DND-41 (cell line): Measurements from ENCODE around the gene TMEM185A.
"Not testable (repeated sequence)": the region's sequence is repeated elsewhere in the genome, so short reads cannot be mapped to it uniquely, and the experiment has no call there.

ENCODE experiments used
- ATAC-seq: fragments of 200-7000 bp; cut with Tn5 transposase; 3 replicates; pipeline ENCODE4 v1.9.1; 2021; ENCODE audit warnings: low read depth; ENCODE audit not compliant: insufficient read depth
- DNase-seq: peaks from one replicate; pipeline ENCODE4 v3.0.0-alpha.2; 2020
- H2AFZ ChIP-seq: 2 replicates; pipeline ENCODE4 v1.6.0; 2012; ENCODE audit warnings: low read depth, low read length
- H3K27ac ChIP-seq: 2 replicates; pipeline ENCODE4 v1.5.1; 2012; ENCODE audit warnings: low read length, inconsistent platforms
- H3K27me3 ChIP-seq: fragments of 200-600 bp; sonication (generic); 2 replicates; pipeline ENCODE4 v1.6.0; 2012; ENCODE audit warnings: low read length, mild to moderate bottlenecking, inconsistent platforms; ENCODE audit not compliant: insufficient read depth, poor library complexity
- H3K36me3 ChIP-seq: 2 replicates; pipeline ENCODE4 v1.5.1; 2012; ENCODE audit warnings: low read length, inconsistent platforms; ENCODE audit not compliant: insufficient read depth
- H3K4me1 ChIP-seq: 2 replicates; pipeline ENCODE4 v1.5.1; 2012; ENCODE audit warnings: mild to moderate bottlenecking, low read length; ENCODE audit not compliant: insufficient read depth
- H3K4me2 ChIP-seq: 2 replicates; pipeline ENCODE4 v1.6.0; 2012; ENCODE audit warnings: mild to moderate bottlenecking, moderate library complexity, low read length, inconsistent platforms; ENCODE audit not compliant: insufficient read depth
- H3K4me3 ChIP-seq, 2 experiments: fragments of 200-600 bp in 1 of 2; shearing (Covaris generic) in 1 of 2; 2 replicates each; pipeline ENCODE4 v1.5.1; 2012 to 2016; ENCODE audit warnings: inconsistent platforms in 2 of 2, low read length in 2 of 2, mild to moderate bottlenecking in 2 of 2, low read depth in 1 of 2, moderate library complexity in 1 of 2
- H3K79me2 ChIP-seq: 2 replicates; pipeline ENCODE4 v1.6.0; 2012; ENCODE audit warnings: low read length, inconsistent platforms; ENCODE audit not compliant: insufficient read depth
- H3K9ac ChIP-seq: 2 replicates; pipeline ENCODE4 v1.6.0; 2012; ENCODE audit warnings: low read depth, mild to moderate bottlenecking, inconsistent platforms, low read length, moderate library complexity
- H3K9me3 ChIP-seq: 2 replicates; pipeline ENCODE4 v1.5.1; 2012; ENCODE audit warnings: low read length, moderate library complexity, mild to moderate bottlenecking, inconsistent platforms; ENCODE audit not compliant: insufficient read depth, severe bottlenecking
- H4K20me1 ChIP-seq: 2 replicates; pipeline ENCODE4 v1.6.0; 2012; ENCODE audit warnings: low read length; ENCODE audit not compliant: insufficient read depth
- EZH2 ChIP-seq: IDR thresholded peaks from 3 replicates; pipeline ENCODE4 v1.6.1; 2012; ENCODE audit warnings: borderline replicate concordance, low read depth, mild to moderate bottlenecking, moderate library complexity, low read length, inconsistent platforms; ENCODE audit not compliant: severe bottlenecking
- TF ChIP-seq, protein P1 (sequence below): IDR thresholded peaks from 2 replicates; pipeline ENCODE4 v1.5.1; 2012; ENCODE audit warnings: borderline replicate concordance, low read length, moderate library complexity, mild to moderate bottlenecking; ENCODE audit not compliant: poor library complexity, severe bottlenecking; ENCODE audit errors: extremely low read depth

TMEM185A gene

DNA sequence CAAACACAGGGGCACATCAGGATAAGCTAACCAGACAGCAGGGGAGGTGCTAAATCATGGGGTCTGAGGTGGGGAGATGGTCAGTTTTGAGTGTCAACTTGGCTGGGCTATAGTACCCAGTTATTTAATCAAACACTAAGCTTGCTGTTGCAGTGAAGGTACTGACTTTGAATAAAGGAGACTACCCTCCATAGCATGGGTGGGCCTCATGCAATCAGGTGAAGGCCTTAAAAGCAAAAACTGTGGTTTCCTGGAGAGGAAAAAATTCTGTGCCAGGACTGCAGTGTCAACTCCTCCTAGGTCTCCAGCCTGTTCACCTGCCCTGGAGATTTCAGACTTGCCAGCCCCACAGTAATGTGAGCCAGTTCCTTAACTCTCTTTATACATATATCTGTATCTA, 23.9 kb downstream of the TMEM185A start:
- Histone ChIP-seq H3K27ac (no peak overlapping the region), H2AFZ (no peak overlapping the region), H3K79me2 (no peaks in the 10 kb centered on the region), H3K4me1 (no peaks in the 10 kb centered on the region), H3K36me3 (peaks cover 19% of the 10 kb centered on the region), H3K9me3 (no peaks in the 10 kb centered on the region), H3K9ac (no peak overlapping the region), H3K4me2 (no peak overlapping the region), H3K4me3 (no peak overlapping the region), H3K27me3 (no peaks in the 10 kb centered on the region), H4K20me1 (no peaks in the 10 kb centered on the region)
- ATAC-seq (no peak), DNase-seq (no peak)
- TF ChIP-seq EZH2, result no peak
- TF ChIP-seq, protein P1, sequence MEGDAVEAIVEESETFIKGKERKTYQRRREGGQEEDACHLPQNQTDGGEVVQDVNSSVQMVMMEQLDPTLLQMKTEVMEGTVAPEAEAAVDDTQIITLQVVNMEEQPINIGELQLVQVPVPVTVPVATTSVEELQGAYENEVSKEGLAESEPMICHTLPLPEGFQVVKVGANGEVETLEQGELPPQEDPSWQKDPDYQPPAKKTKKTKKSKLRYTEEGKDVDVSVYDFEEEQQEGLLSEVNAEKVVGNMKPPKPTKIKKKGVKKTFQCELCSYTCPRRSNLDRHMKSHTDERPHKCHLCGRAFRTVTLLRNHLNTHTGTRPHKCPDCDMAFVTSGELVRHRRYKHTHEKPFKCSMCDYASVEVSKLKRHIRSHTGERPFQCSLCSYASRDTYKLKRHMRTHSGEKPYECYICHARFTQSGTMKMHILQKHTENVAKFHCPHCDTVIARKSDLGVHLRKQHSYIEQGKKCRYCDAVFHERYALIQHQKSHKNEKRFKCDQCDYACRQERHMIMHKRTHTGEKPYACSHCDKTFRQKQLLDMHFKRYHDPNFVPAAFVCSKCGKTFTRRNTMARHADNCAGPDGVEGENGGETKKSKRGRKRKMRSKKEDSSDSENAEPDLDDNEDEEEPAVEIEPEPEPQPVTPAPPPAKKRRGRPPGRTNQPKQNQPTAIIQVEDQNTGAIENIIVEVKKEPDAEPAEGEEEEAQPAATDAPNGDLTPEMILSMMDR, result no peak

DNA sequence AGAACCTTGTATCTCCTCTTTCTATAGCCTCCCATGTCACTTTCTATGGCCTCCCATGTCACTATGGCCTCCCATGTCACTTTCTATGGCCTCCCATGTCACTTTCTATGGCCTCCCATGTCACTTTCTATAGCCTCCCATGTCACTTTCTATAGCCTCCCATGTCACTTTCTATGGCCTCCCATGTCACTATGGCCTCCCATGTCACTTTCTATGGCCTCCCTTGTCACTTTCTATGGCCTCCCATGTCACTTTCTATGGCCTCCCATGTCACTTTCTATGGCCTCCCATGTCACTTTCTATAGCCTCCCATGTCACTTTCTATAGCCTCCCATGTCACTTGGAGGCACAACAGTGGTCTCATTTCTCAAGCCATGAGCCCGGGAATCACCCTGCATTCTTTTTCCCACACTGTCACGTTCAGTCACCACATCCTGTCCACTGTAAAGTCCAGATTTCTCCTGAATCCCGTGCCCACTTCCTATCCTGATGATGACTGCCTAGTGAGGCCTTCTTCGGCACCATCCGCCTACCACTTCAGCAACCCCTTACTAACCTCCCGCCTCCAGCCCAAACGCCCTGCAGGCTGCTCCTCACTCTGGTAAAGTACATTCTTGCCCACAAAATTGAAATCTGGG, 26.2 kb downstream of the TMEM185A start:
- ATAC-seq, H3K9me3 ChIP-seq, H3K4me2 ChIP-seq, H4K20me1 ChIP-seq, H3K4me1 ChIP-seq, DNase-seq, H3K27ac ChIP-seq, H2AFZ ChIP-seq, H3K4me3 ChIP-seq, H3K79me2 ChIP-seq, H3K9ac ChIP-seq, H3K27me3 ChIP-seq: not testable (repeated sequence)
- peaks cover 21% of the 10 kb centered on the region for H3K36me3 ChIP-seq

DNA sequence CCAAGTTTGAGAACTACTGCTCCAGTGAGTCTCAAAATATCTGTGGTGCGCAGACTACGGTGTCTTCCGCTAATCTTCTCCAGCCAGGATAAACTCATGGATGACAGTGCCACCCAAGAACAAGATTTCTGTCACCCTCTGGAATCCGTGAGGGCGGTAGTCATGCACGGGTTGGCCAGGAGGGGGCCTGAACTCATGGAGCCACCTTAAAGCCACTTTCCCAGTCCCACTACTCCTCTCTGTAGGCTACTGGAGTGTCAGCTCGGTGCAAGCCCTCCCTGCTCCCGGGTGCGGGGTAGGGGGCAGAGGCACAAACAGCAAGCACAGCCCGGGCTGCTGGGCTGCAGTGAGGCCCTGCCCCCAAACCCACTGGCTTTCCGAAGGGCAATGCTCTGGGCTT, 33.0 kb downstream of the TMEM185A start:
- not testable (repeated sequence) for H2AFZ ChIP-seq, H3K9me3 ChIP-seq, H3K4me1 ChIP-seq, H3K27ac ChIP-seq, H3K4me2 ChIP-seq, H3K4me3 ChIP-seq, H3K79me2 ChIP-seq, H3K27me3 ChIP-seq, H4K20me1 ChIP-seq, H3K36me3 ChIP-seq, H3K9ac ChIP-seq
- TF ChIP-seq, protein P1, result peak; percentile 13
- DNase-seq (peak; percentile 16), ATAC-seq (peak; percentile 70; the same call in 2 of the 3 replicates)

DNA sequence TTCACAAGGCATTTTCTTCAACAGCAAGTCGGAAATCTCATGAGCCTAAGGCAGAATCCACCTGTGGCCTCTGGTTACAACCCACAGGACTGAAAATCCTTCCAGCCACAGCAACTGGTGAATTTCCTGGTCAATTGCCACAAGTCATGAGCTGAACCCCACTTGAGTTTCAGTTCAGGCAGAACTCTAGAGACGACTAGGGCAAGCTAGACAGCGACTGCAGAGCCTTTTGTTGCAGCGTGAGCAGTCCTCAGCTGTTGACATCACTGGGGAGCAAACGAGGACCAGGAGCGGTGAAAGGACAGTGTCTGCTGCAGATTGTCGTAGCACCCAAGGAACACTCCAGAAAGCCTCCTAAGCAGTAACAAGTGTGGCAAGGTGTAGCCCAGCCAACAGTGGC, 35.6 kb downstream of the TMEM185A start:
- not testable (repeated sequence) for H3K27ac ChIP-seq, H3K9ac ChIP-seq, H3K4me2 ChIP-seq, H3K9me3 ChIP-seq, DNase-seq, H4K20me1 ChIP-seq, ATAC-seq, H3K27me3 ChIP-seq, H3K79me2 ChIP-seq, H3K36me3 ChIP-seq, H3K4me1 ChIP-seq, H3K4me3 ChIP-seq, H2AFZ ChIP-seq

DNA sequence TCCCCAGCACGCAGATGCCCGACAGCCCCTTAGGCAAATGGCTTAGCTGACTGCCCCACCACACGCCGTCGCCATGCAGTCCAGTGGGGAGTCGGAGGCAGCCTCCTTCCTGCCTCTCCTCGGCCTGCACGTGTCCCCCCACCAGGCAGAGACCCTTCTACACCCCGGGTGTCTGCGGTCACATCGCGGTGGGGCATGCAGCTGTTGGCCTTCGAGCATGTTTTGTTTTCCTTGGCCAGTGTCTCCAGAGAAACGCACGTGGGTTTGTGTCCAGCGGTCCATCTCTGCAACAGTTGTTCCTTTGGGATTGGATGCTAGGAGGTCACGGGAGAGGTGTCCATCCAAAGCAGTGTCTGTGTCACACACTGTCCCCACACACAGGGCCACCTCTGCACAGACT, 36.4 kb downstream of the TMEM185A start, which contains the start of gene HSFX2:
TSS of gene HSFX2 (minus strand) at position 101 of the 400 bp plus-strand sequence. CDS start 614 bp downstream, outside the sequence.
- not testable (repeated sequence) for H3K4me3 ChIP-seq, ATAC-seq, H3K4me1 ChIP-seq, H3K4me2 ChIP-seq, DNase-seq, H3K36me3 ChIP-seq, H4K20me1 ChIP-seq, H3K27ac ChIP-seq, H3K9me3 ChIP-seq, H2AFZ ChIP-seq, H3K79me2 ChIP-seq, H3K27me3 ChIP-seq, H3K9ac ChIP-seq

DNA sequence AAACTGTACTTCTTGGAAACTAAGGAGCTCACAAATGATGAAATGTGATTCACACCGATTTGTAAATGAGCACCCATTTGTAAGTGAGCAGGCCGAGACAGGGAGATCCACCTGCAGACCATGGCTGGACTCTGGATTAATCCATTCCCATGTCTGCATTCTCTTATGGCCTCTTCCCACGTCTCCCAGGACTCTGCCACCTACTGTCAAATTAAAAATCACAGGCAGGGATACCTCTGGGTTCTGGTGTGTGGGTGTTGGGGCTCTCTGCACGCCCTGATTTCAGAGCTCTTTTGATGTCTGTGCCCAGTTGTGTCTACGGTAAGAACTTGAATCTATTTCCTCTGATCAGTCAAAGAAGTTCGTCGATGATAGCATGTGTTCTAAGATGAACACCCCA, 40.6 kb downstream of the TMEM185A start:
- not testable (repeated sequence) for H3K79me2 ChIP-seq, H3K9ac ChIP-seq, H3K27me3 ChIP-seq, DNase-seq, H3K27ac ChIP-seq, H4K20me1 ChIP-seq, H3K4me1 ChIP-seq, H3K4me3 ChIP-seq, H3K9me3 ChIP-seq, H3K36me3 ChIP-seq, H3K4me2 ChIP-seq, ATAC-seq, H2AFZ ChIP-seq

DNA sequence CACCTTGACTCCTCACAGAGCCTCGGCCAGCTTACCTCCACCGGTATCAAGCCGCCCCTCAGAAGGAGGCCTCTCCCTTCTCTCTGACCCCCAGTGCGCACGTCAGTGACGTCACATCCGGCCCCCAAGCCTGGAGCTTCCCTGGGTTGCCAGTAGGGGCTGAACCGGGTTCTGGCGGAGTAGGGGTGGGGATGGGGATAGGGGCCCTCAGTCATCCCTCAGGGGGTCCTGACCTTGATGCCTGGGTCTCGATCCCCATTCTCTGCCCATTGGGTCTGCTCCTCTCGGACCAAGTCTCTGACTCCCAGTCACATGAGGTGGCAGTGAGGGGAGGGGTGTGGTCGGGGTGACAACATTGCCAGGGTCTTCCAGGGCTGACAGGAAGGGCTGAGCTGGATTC, 44.2 kb downstream of the TMEM185A start, which contains the start of gene MAGEA9B:
TSS of gene MAGEA9B (minus strand) at position 101 of the 400 bp plus-strand sequence. CDS start 4,280 bp downstream, outside the sequence.
- H3K27me3 ChIP-seq, H3K79me2 ChIP-seq, H3K27ac ChIP-seq, H4K20me1 ChIP-seq, H3K36me3 ChIP-seq, H2AFZ ChIP-seq, ATAC-seq, H3K9ac ChIP-seq, DNase-seq, H3K4me1 ChIP-seq, H3K9me3 ChIP-seq, H3K4me3 ChIP-seq, H3K4me2 ChIP-seq: not testable (repeated sequence)
